Colonic mucosa (tissue), 4 donors: Measurements from ENCODE around the gene BRSK2. TPM values are rescaled to one million over a fixed set of nuclear protein-coding genes. Genes with fewer than 3 reads are reported as not detected.

Experiments
- DNase-seq: peaks from one replicate; pipeline ENCODE4 v3.0.0-alpha.2; 2020
- H3K27ac ChIP-seq: fragments of 200-600 bp; one replicate; pipeline ENCODE4 v1.8.0; 2021
- H3K27me3 ChIP-seq: fragments of 200-600 bp; one replicate; pipeline ENCODE4 v1.8.0; 2021
- H3K36me3 ChIP-seq: fragments of 200-600 bp; one replicate; pipeline ENCODE4 v1.8.0; 2021
- H3K4me1 ChIP-seq: fragments of 200-600 bp; one replicate; pipeline ENCODE4 v1.8.0; 2021; ENCODE audit warnings: mild to moderate bottlenecking
- H3K4me3 ChIP-seq: fragments of 200-600 bp; one replicate; pipeline ENCODE4 v1.8.0; 2021
- H3K9ac ChIP-seq, 2 donors: one replicate each; pipeline ENCODE4 v1.7.0; 2013; ENCODE audit warnings: control low read depth in 2 of 2, low read depth in 2 of 2, low read length in 2 of 2
- H3K9me3 ChIP-seq: fragments of 200-600 bp; one replicate; pipeline ENCODE4 v1.8.0; 2021
- CTCF ChIP-seq: fragments of 200-600 bp; IDR thresholded peaks from one replicate; pipeline ENCODE4 v1.8.0; 2022; ENCODE audit warnings: antibody characterized with exemption, mild to moderate bottlenecking
- intact Hi-C: fragments of 100-400 bp; cut with DNase I; formaldehyde crosslinking; loops from one replicate; pipeline ENCODE4 v1.14.1; 2022
- total RNA-seq, 2 donors: library from RNA; stranded (reverse); fragmentation: NEBNext Ultra II Directional in 1 of 2; extraction: Animal tissue kit (Norgen Biotek cat#: 25700) in 1 of 2; gene quantifications; one replicate each; pipeline ENCODE4 v1.2.1, GENCODE V29; 2021
- donor health status: healthy.
- donor health status: DM: no; HTN: no; CAD: no.
- donor health status: DM: no; HTN: no; CAD: no.

BRSK2 gene
- total RNA-seq, 2 donors from 2014 or later: 0.52 to 1.2 TPM

GRCh38 chr11:1435820-1436467, 46.2 kb downstream of the BRSK2 start:
- H3K9me3 ChIP-seq: no peaks in the 10 kb centered on the region
- no peaks in the 10 kb centered on the region for H3K4me1 ChIP-seq
- H3K4me3 ChIP-seq: no peak overlapping the region
- no peaks in the 10 kb centered on the region for H3K27me3 ChIP-seq
- H3K9ac ChIP-seq: no peak overlapping the region
- no peaks in the 10 kb centered on the region for H3K36me3 ChIP-seq
- intact Hi-C loops: no loop called here
- DNase-seq: no peak
- no peak overlapping the region for H3K27ac ChIP-seq
- TF ChIP-seq CTCF: no peak

GRCh38 chr11:1436468-1437039, 46.8 kb downstream of the BRSK2 start:
- no peak overlapping the region for H3K27ac ChIP-seq
- intact Hi-C loops: no loop called here
- H3K36me3 ChIP-seq: no peaks in the 10 kb centered on the region
- H3K4me1 ChIP-seq: no peaks in the 10 kb centered on the region
- no peak for DNase-seq
- no peak for TF ChIP-seq CTCF
- no peaks in the 10 kb centered on the region for H3K27me3 ChIP-seq
- no peak overlapping the region for H3K9ac ChIP-seq
- H3K4me3 ChIP-seq: no peak overlapping the region
- no peaks in the 10 kb centered on the region for H3K9me3 ChIP-seq

- Histone ChIP-seq H3K4me1 (no peaks in the 10 kb centered on the region), H3K9ac (no peak overlapping the region), H3K27ac (no peak overlapping the region), H3K9me3 (no peaks in the 10 kb centered on the region), H3K27me3 (no peaks in the 10 kb centered on the region), H3K36me3 (no peaks in the 10 kb centered on the region), H3K4me3 (no peak overlapping the region)
- no peak for DNase-seq
- intact Hi-C loops: no loop called here
- TF ChIP-seq CTCF: no peak
Measured at GRCh38 chr11:1437500-1437899, 47.8 kb downstream of the BRSK2 start.

DNA sequence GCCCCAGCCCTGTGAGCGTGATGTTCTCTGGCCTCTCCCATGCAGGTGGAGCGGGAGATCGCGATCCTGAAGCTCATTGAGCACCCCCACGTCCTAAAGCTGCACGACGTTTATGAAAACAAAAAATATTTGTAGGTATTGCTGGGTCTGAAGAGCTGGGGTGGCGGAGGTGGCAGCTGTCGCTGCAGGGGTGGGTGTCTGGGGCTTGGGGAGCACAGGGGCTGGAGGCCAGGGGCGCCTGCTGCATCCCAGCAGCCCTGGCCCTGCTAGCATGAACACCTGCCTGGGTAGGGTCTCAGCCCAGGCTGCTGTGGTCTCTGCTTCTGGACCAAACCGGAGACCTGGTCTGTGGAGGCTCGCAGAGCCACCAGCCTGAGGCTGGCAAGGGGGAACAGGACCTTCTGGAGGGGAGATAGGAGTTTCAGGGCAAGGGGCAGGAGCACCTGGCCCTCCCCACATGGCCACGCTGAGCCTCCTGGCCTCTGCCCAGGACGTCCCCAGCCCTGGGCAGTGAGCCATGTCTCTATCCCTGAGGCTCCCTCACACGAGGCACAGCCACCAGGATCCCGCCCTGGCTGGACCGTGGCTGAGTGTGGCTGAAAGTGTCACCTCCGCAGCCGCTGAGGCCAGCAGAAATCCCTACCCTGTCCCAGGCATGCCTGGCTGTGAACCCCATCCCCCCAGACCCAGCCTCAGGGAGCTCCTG, 48.7 kb downstream of the BRSK2 start:
- H3K27me3 ChIP-seq: no peaks in the 10 kb centered on the region
- intact Hi-C loops: no loop called here

GRCh38 chr11:1438967-1439330, 49.2 kb downstream of the BRSK2 start:
- DNase-seq: no peak
- intact Hi-C loops: no loop called here
- Histone ChIP-seq H3K27me3 (no peaks in the 10 kb centered on the region), H3K4me1 (no peaks in the 10 kb centered on the region), H3K9me3 (no peaks in the 10 kb centered on the region), H3K9ac (no peak overlapping the region), H3K4me3 (no peak overlapping the region), H3K27ac (no peak overlapping the region), H3K36me3 (no peaks in the 10 kb centered on the region)
- TF ChIP-seq CTCF: no peak

More for the DNA sequence above, 48.7 kb downstream of the BRSK2 start:
- H3K4me3 ChIP-seq: no peak overlapping the region
- no peaks in the 10 kb centered on the region for H3K4me1 ChIP-seq
- H3K9me3 ChIP-seq: no peaks in the 10 kb centered on the region
- H3K36me3 ChIP-seq: no peaks in the 10 kb centered on the region
- no peak overlapping the region for H3K9ac ChIP-seq
- TF ChIP-seq CTCF: no peak
- no peak for DNase-seq
- no peak overlapping the region for H3K27ac ChIP-seq
